Mesenchymal stem cell (in vitro differentiated cells and primary cell): ENCODE measurements around the gene PAPOLG.

Source experiments
- DNase-seq: peaks from one replicate; pipeline ENCODE4 v3.0.0-alpha.2; 2013
- H2AFZ ChIP-seq: one replicate; pipeline ENCODE4 v1.6.1; 2013; ENCODE audit warnings: low read depth, mild to moderate bottlenecking, control low read depth, inconsistent platforms, low read length, moderate library complexity
- H2AK5ac ChIP-seq: 2 replicates; pipeline ENCODE4 v1.6.1; 2013; ENCODE audit warnings: low read length, moderate library complexity, mild to moderate bottlenecking, inconsistent platforms; ENCODE audit not compliant: severe bottlenecking
- H2BK120ac ChIP-seq: one replicate; pipeline ENCODE4 v1.6.1; 2013; ENCODE audit warnings: low read depth, mild to moderate bottlenecking, inconsistent platforms, low read length, moderate library complexity
- H2BK12ac ChIP-seq, 2 experiments: one replicate each; pipeline ENCODE4 v1.6.1; 2013; ENCODE audit warnings: inconsistent platforms in 2 of 2, low read length in 2 of 2, mild to moderate bottlenecking in 2 of 2, moderate library complexity in 2 of 2, control low read depth in 1 of 2
- H2BK15ac ChIP-seq: one replicate; pipeline ENCODE4 v1.6.1; 2013; ENCODE audit warnings: mild to moderate bottlenecking, low read depth, inconsistent platforms; ENCODE audit not compliant: poor library complexity, severe bottlenecking
- H2BK5ac ChIP-seq: 2 replicates; pipeline ENCODE4 v1.6.1; 2013; ENCODE audit warnings: low read depth, mild to moderate bottlenecking, low read length, control low read depth, inconsistent platforms; ENCODE audit not compliant: poor library complexity, severe bottlenecking
- H3K14ac ChIP-seq, 2 experiments: one replicate each; pipeline ENCODE4 v1.6.1; 2013; ENCODE audit warnings: inconsistent platforms in 2 of 2, low read length in 2 of 2, control low read depth in 1 of 2, mild to moderate bottlenecking in 1 of 2, moderate library complexity in 1 of 2
- H3K18ac ChIP-seq, 2 experiments: one replicate each; pipeline ENCODE4 v1.6.1; 2013; ENCODE audit warnings: inconsistent platforms in 2 of 2, low read length in 2 of 2, control low read depth in 1 of 2, low read depth in 1 of 2, mild to moderate bottlenecking in 1 of 2
- H3K23ac ChIP-seq, 2 experiments: one replicate each; pipeline ENCODE4 v1.6.1; 2013; ENCODE audit warnings: inconsistent platforms in 2 of 2, low read length in 2 of 2, mild to moderate bottlenecking in 2 of 2, moderate library complexity in 2 of 2, control low read depth in 1 of 2
- H3K27ac ChIP-seq: 2 replicates; pipeline ENCODE4 v1.5.1; 2013; ENCODE audit warnings: mild to moderate bottlenecking, moderate library complexity, low read length, control low read depth, inconsistent platforms; ENCODE audit not compliant: poor library complexity, severe bottlenecking
- H3K27me3 ChIP-seq, 2 experiments: 2 replicates each; pipeline versions ENCODE4 v1.6.1 to v1.7.0; 2013; ENCODE audit warnings: low read length in 2 of 2, mild to moderate bottlenecking in 2 of 2, moderate library complexity in 2 of 2, control low read depth in 1 of 2, inconsistent platforms in 1 of 2; ENCODE audit not compliant: control insufficient read depth in 1 of 2, insufficient read depth in 1 of 2
- H3K36me3 ChIP-seq, 2 experiments: 2 replicates each; pipeline versions ENCODE4 v1.6.1 to v1.7.0; 2013; ENCODE audit warnings: low read length in 2 of 2, control low read depth in 1 of 2, inconsistent platforms in 1 of 2, low read depth in 1 of 2, mild to moderate bottlenecking in 1 of 2; ENCODE audit not compliant: insufficient read depth in 2 of 2, control insufficient read depth in 1 of 2
- H3K4ac ChIP-seq, 2 experiments: one replicate each; pipeline ENCODE4 v1.6.1; 2013; ENCODE audit warnings: inconsistent platforms in 2 of 2, low read length in 2 of 2, mild to moderate bottlenecking in 2 of 2, moderate library complexity in 2 of 2, control low read depth in 1 of 2, low read depth in 1 of 2
- H3K4me1 ChIP-seq: 2 replicates; pipeline ENCODE4 v1.6.1; 2013; ENCODE audit warnings: low read depth, low read length, control low read depth; ENCODE audit not compliant: control insufficient read depth, insufficient read depth
- H3K4me2 ChIP-seq: 2 replicates; pipeline ENCODE4 v1.6.1; 2013; ENCODE audit warnings: low read length, mild to moderate bottlenecking, inconsistent platforms; ENCODE audit not compliant: poor library complexity, severe bottlenecking
- H3K4me3 ChIP-seq, 2 experiments: 2 replicates each; pipeline versions ENCODE4 v1.5.1 to v1.7.0; 2013; ENCODE audit warnings: low read length in 2 of 2, mild to moderate bottlenecking in 2 of 2, control low read depth in 1 of 2, low read depth in 1 of 2; ENCODE audit not compliant: insufficient read depth in 1 of 2
- H3K79me1 ChIP-seq: replicated peaks from 2 replicates; pipeline ENCODE4 v1.6.1; 2013; ENCODE audit warnings: mild to moderate bottlenecking, control low read depth, low read length, inconsistent platforms; ENCODE audit not compliant: poor library complexity, severe bottlenecking
- H3K9ac ChIP-seq: 2 replicates; pipeline ENCODE4 v1.7.0; 2013; ENCODE audit warnings: mild to moderate bottlenecking, low read length, moderate library complexity
- H3K9me3 ChIP-seq: 2 replicates; pipeline ENCODE4 v1.7.0; 2013; ENCODE audit warnings: mild to moderate bottlenecking, low read length; ENCODE audit not compliant: control insufficient read depth
- H4K8ac ChIP-seq: one replicate; pipeline ENCODE4 v1.6.1; 2013; ENCODE audit warnings: inconsistent platforms, mild to moderate bottlenecking, low read length, moderate library complexity
- H4K91ac ChIP-seq: one replicate; pipeline ENCODE4 v1.6.1; 2013; ENCODE audit warnings: mild to moderate bottlenecking, low read length, inconsistent platforms
- WGBS: methylation state at CpG from one replicate; pipeline ENCODE4 v1.1.7; 2013; ENCODE audit warnings: mixed read lengths; 5-methylcytosine and 5-hydroxymethylcytosine counted together

PAPOLG gene

GRCh38 chr2:60831921-60832320, 75.9 kb downstream of the PAPOLG start:
- Histone ChIP-seq H3K4me1 (no peaks in the 10 kb centered on the region), H3K4ac (no peak overlapping the region), H2AFZ (no peak overlapping the region), H2BK12ac (no peak overlapping the region), H3K27ac (no peak overlapping the region), H2BK15ac (no peak overlapping the region), H3K36me3 (no peaks in the 10 kb centered on the region), H3K4me3 (no peak overlapping the region), H3K14ac (no peak overlapping the region), H3K23ac (no peak overlapping the region), H2AK5ac (no peak overlapping the region), H4K91ac (no peak overlapping the region), H2BK120ac (no peak overlapping the region), H3K4me2 (no peak overlapping the region), H3K27me3 (peaks cover 42 to 50% of the 10 kb centered on the region in 2 experiments), H2BK5ac (no peak overlapping the region), H3K9me3 (no peaks in the 10 kb centered on the region), H3K9ac (no peak overlapping the region), H4K8ac (no peak overlapping the region), H3K79me1 (no peaks in the 10 kb centered on the region), H3K18ac (no peak overlapping the region)
- DNase-seq, result no peak

DNA sequence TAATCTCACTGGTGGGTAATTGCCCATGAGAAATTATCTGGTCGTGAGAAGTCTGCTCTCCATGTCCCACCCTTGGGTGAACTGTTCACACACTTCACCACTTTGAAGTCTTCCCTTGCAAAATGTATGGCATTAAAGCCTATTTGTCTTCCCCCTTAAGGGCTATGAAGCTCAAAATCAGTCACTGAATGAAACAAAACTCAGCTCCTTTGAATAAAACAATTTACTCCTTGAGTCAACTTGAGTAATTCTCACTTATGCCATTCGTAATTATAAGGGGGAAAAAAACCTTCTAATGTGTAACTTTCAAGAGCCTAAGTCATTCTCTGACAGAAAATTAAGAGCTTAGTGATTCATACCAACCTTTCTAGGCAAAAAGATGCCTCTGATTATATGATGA, 76.6 kb downstream of the PAPOLG start:
- no peak for DNase-seq
- Histone ChIP-seq H3K4me1 (no peaks in the 10 kb centered on the region), H3K27me3 (peaks cover 45 to 56% of the 10 kb centered on the region in 2 experiments), H3K23ac (no peak overlapping the region), H2BK120ac (no peak overlapping the region), H2BK12ac (no peak overlapping the region), H2BK5ac (no peak overlapping the region), H4K8ac (no peak overlapping the region), H3K9ac (no peak overlapping the region), H3K18ac (no peak overlapping the region), H4K91ac (no peak overlapping the region), H3K4me2 (no peak overlapping the region), H3K27ac (no peak overlapping the region), H2BK15ac (no peak overlapping the region), H3K36me3 (no peaks in the 10 kb centered on the region), H3K14ac (no peak overlapping the region), H2AK5ac (no peak overlapping the region), H3K79me1 (no peaks in the 10 kb centered on the region), H3K9me3 (no peaks in the 10 kb centered on the region), H3K4ac (no peak overlapping the region), H3K4me3 (no peak overlapping the region), H2AFZ (no peak overlapping the region)
- WGBS, result 83% methylated on average over 1 of the region's 2 CpGs

DNA sequence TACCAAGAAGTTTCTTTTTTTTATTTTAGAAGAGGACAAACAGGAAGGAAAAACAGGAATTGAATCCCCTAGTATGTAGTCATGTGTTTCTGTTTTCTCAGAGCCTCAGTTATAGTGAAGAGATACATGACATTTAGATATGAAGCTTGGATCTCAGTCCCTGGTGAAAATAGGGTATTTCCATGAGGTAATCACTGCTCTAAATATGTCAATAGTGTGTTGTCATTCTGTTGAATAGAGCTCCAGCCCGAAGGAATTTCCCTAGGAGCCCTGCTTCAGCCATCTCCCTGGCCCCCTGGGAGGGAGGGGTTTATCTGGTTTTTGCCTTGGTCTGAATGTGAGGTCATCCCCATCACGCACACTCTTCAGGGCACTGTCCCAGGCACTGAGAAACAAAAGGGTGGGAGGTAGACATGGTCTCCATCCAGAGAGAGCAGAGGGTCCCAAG, 78.2 kb downstream of the PAPOLG start:
- Histone ChIP-seq H3K4me2 (no peak overlapping the region), H2BK120ac (no peak overlapping the region), H2BK15ac (no peak overlapping the region), H2BK5ac (no peak overlapping the region), H3K23ac (no peak overlapping the region), H3K9ac (no peak overlapping the region), H3K14ac (no peak overlapping the region), H4K91ac (no peak overlapping the region), H2BK12ac (no peak overlapping the region), H3K27me3 (peaks cover 42 to 51% of the 10 kb centered on the region in 2 experiments), H3K79me1 (no peaks in the 10 kb centered on the region), H3K36me3 (no peaks in the 10 kb centered on the region), H3K4ac (no peak overlapping the region), H4K8ac (no peak overlapping the region), H3K9me3 (no peaks in the 10 kb centered on the region), H3K4me3 (no peak overlapping the region), H2AFZ (no peak overlapping the region), H3K27ac (no peak overlapping the region), H2AK5ac (no peak overlapping the region), H3K18ac (no peak overlapping the region), H3K4me1 (no peaks in the 10 kb centered on the region)
- WGBS, result 60% methylated on average over 2 of the region's 2 CpGs
- no peak for DNase-seq

DNA sequence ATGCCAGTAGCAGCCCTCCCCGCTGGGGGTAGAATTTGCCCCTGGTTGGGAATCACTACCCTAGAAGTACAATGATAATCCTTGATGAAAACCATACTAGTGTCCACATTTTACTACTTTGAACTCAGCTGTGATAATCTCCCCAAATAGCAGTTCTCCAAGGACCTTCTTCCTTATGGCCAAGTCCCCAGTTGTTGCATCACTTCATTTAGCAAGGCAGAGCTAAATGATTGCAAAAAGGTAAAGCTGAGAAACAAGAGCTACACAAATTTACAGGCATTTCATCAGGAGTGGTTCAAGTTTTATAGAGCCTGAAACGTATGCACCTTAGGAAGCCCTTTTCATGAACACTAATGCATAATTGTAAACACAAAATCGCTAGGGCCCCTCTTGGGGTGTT, 80.4 kb downstream of the PAPOLG start:
- Histone ChIP-seq H3K4me3 (no peak overlapping the region), H4K91ac (no peak overlapping the region), H3K9me3 (no peaks in the 10 kb centered on the region), H3K27ac (no peak overlapping the region), H3K18ac (no peak overlapping the region), H2BK120ac (no peak overlapping the region), H4K8ac (no peak overlapping the region), H3K23ac (no peak overlapping the region), H3K4me2 (no peak overlapping the region), H3K27me3 (peaks cover 35 to 39% of the 10 kb centered on the region in 2 experiments), H2BK5ac (no peak overlapping the region), H3K79me1 (no peaks in the 10 kb centered on the region), H3K36me3 (no peaks in the 10 kb centered on the region), H3K14ac (no peak overlapping the region), H3K4ac (no peak overlapping the region), H2BK15ac (no peak overlapping the region), H3K9ac (no peak overlapping the region), H2AFZ (no peak overlapping the region), H2BK12ac (no peak overlapping the region), H3K4me1 (no peaks in the 10 kb centered on the region), H2AK5ac (no peak overlapping the region)
- WGBS, result 66% methylated on average over 3 of the region's 3 CpGs
- no peak for DNase-seq
